Activated naive CD4-positive, alpha-beta T cell treated with anti-CD3 and anti-CD28 coated beads, Interleukin-2, amount 10 ng/mL, durations not matched to agents 7 days and 5 days (primary cell): Measurements from ENCODE around the gene CEPT1.

Experiments used
- CTCF ChIA-PET: fragments of 350-600 bp; sonication (Branson Sonifier 250); formaldehyde crosslinking; loops from one replicate; lab custom pipeline; 2021; ENCODE audit warnings: antibody characterized with exemption; lab: Charles Lee
- DNase-seq: peaks from one replicate; pipeline ENCODE4 v3.0.0-alpha.2; 2020
- H3K27ac Mint-ChIP-seq: one replicate; pipeline ENCODE4 v1.8.0; 2021; ENCODE audit warnings: mild to moderate bottlenecking, moderate library complexity, mixed read lengths
- H3K27me3 Mint-ChIP-seq: one replicate; pipeline ENCODE4 v1.8.0; 2021; ENCODE audit warnings: mild to moderate bottlenecking, mixed read lengths
- H3K36me3 Mint-ChIP-seq: one replicate; pipeline ENCODE4 v1.8.0; 2021; ENCODE audit warnings: mixed read lengths
- H3K4me1 Mint-ChIP-seq: one replicate; pipeline ENCODE4 v1.8.0; 2021; ENCODE audit warnings: mixed read lengths
- H3K4me3 Mint-ChIP-seq: one replicate; pipeline ENCODE4 v1.8.0; 2021; ENCODE audit warnings: mild to moderate bottlenecking, moderate library complexity, mixed read lengths
- H3K9me3 Mint-ChIP-seq: one replicate; pipeline ENCODE4 v1.8.0; 2021; ENCODE audit warnings: mixed read lengths

CEPT1 gene

GRCh38 chr1:111139324-111139955 is 583 bp upstream of the CEPT1 start:
- H3K4me3 Mint-ChIP-seq, result peak overlapping the region; percentile 99
- CTCF ChIA-PET, result interaction anchor here (0.7 to 1.4 kb wide), 3 partner anchors 59 to 608 kb away, joined by 3 to 4 read pairs (median 3); no protein-coding TSS in a partner anchor
- H3K9me3 Mint-ChIP-seq, result no peaks in the 10 kb centered on the region
- H3K27ac Mint-ChIP-seq, result peak overlapping the region; percentile 93
- DNase-seq, result peak; percentile 67
- peaks cover 46% of the 10 kb centered on the region for H3K36me3 Mint-ChIP-seq
- peaks cover 48% of the 10 kb centered on the region for H3K4me1 Mint-ChIP-seq
- H3K27me3 Mint-ChIP-seq, result no peaks in the 10 kb centered on the region

- peak overlapping the region; percentile 99 for H3K4me3 Mint-ChIP-seq
- no peaks in the 10 kb centered on the region for H3K9me3 Mint-ChIP-seq
- H3K36me3 Mint-ChIP-seq, result peaks cover 36% of the 10 kb centered on the region
- CTCF ChIA-PET, result interaction anchor here (0.9 to 2.0 kb wide), 2 partner anchors 83 to 110 kb away, joined by 3 to 7 read pairs; no protein-coding TSS in a partner anchor
- H3K27ac Mint-ChIP-seq, result peak overlapping the region; percentile 93
- DNase-seq, result no peak
- peaks cover 52% of the 10 kb centered on the region for H3K4me1 Mint-ChIP-seq
- no peaks in the 10 kb centered on the region for H3K27me3 Mint-ChIP-seq
Observed at GRCh38 chr1:111140680-111140967, 601 bp downstream of the CEPT1 start.

GRCh38 chr1:111141245-111142220 is 1.5 kb downstream of the CEPT1 start:
- no peak for DNase-seq
- Mint-ChIP-seq H3K36me3 (peaks cover 35% of the 10 kb centered on the region), H3K27ac (peak overlapping the region; percentile 93), H3K4me1 (peaks cover 59% of the 10 kb centered on the region), H3K27me3 (no peaks in the 10 kb centered on the region), H3K4me3 (peak overlapping the region; percentile 99), H3K9me3 (no peaks in the 10 kb centered on the region)
- CTCF ChIA-PET, result interaction anchor here (0.9 to 2.0 kb wide), 2 partner anchors 82 to 111 kb away, joined by 3 to 7 read pairs; no protein-coding TSS in a partner anchor

GRCh38 chr1:111142356-111142975 is 2.4 kb downstream of the CEPT1 start:
- CTCF ChIA-PET, result interaction anchor here (2.0 kb wide), 1 partner anchor 112 kb away, joined by 7 read pairs; no protein-coding TSS in a partner anchor
- H3K9me3 Mint-ChIP-seq, result no peaks in the 10 kb centered on the region
- DNase-seq, result no peak
- no peak overlapping the region for H3K4me3 Mint-ChIP-seq
- H3K27ac Mint-ChIP-seq, result no peak overlapping the region
- H3K27me3 Mint-ChIP-seq, result no peaks in the 10 kb centered on the region
- H3K36me3 Mint-ChIP-seq, result peaks cover 32% of the 10 kb centered on the region
- H3K4me1 Mint-ChIP-seq, result peaks cover 63% of the 10 kb centered on the region

GRCh38 chr1:111145542-111145941 is 5.5 kb downstream of the CEPT1 start:
- no peak for DNase-seq
- H3K27ac Mint-ChIP-seq, result no peak overlapping the region
- no peaks in the 10 kb centered on the region for H3K9me3 Mint-ChIP-seq
- peaks cover 59% of the 10 kb centered on the region for H3K4me1 Mint-ChIP-seq
- CTCF ChIA-PET, result interaction anchor here (0.6 kb wide), 1 partner anchor 331 kb away, joined by 3 read pairs; no protein-coding TSS in a partner anchor
- no peaks in the 10 kb centered on the region for H3K27me3 Mint-ChIP-seq
- H3K4me3 Mint-ChIP-seq, result no peak overlapping the region
- peaks cover 38% of the 10 kb centered on the region for H3K36me3 Mint-ChIP-seq

GRCh38 chr1:111145963-111146768 is 6.1 kb downstream of the CEPT1 start:
- no peaks in the 10 kb centered on the region for H3K9me3 Mint-ChIP-seq
- CTCF ChIA-PET, result interaction anchor here (0.6 kb wide), 1 partner anchor 330 kb away, joined by 3 read pairs; no protein-coding TSS in a partner anchor
- H3K4me1 Mint-ChIP-seq, result peaks cover 56% of the 10 kb centered on the region
- peaks cover 41% of the 10 kb centered on the region for H3K36me3 Mint-ChIP-seq
- peak overlapping the region; percentile 15 for H3K27ac Mint-ChIP-seq
- DNase-seq, result no peak
- no peak overlapping the region for H3K4me3 Mint-ChIP-seq
- H3K27me3 Mint-ChIP-seq, result no peaks in the 10 kb centered on the region

- DNase-seq, result no peak
- Mint-ChIP-seq H3K27ac (no peak overlapping the region), H3K27me3 (no peaks in the 10 kb centered on the region), H3K4me1 (peaks cover 58% of the 10 kb centered on the region), H3K9me3 (no peaks in the 10 kb centered on the region), H3K36me3 (peaks cover 57% of the 10 kb centered on the region), H3K4me3 (no peak overlapping the region)
- CTCF ChIA-PET, result interaction anchor here (0.6 kb wide), 1 partner anchor 37 kb away, joined by 4 read pairs; no protein-coding TSS in a partner anchor
Observed at GRCh38 chr1:111147948-111148347, 7.9 kb downstream of the CEPT1 start.

- H3K27ac Mint-ChIP-seq, result no peak overlapping the region
- H3K36me3 Mint-ChIP-seq, result peaks cover 62% of the 10 kb centered on the region
- CTCF ChIA-PET, result interaction anchor here (0.6 kb wide), 1 partner anchor 36 kb away, joined by 4 read pairs; no protein-coding TSS in a partner anchor
- no peak for DNase-seq
- peaks cover 58% of the 10 kb centered on the region for H3K4me1 Mint-ChIP-seq
- no peaks in the 10 kb centered on the region for H3K27me3 Mint-ChIP-seq
- H3K4me3 Mint-ChIP-seq, result no peak overlapping the region
- H3K9me3 Mint-ChIP-seq, result no peaks in the 10 kb centered on the region
Observed at GRCh38 chr1:111148376-111148881, 8.4 kb downstream of the CEPT1 start.

GRCh38 chr1:111151838-111152237 is 11.8 kb downstream of the CEPT1 start:
- Mint-ChIP-seq H3K27me3 (no peaks in the 10 kb centered on the region), H3K9me3 (no peaks in the 10 kb centered on the region), H3K4me3 (no peak overlapping the region), H3K4me1 (peaks cover 52% of the 10 kb centered on the region), H3K36me3 (peaks cover 74% of the 10 kb centered on the region), H3K27ac (no peak overlapping the region)
- CTCF ChIA-PET, result no interaction called here
- DNase-seq, result no peak

- DNase-seq, result no peak
- Mint-ChIP-seq H3K36me3 (peaks cover 67% of the 10 kb centered on the region), H3K27ac (no peak overlapping the region), H3K4me1 (peaks cover 37% of the 10 kb centered on the region), H3K4me3 (no peak overlapping the region), H3K9me3 (no peaks in the 10 kb centered on the region), H3K27me3 (no peaks in the 10 kb centered on the region)
- CTCF ChIA-PET, result interaction anchor here (0.7 kb wide), 1 partner anchor 297 kb away, joined by 3 read pairs; no protein-coding TSS in a partner anchor
Observed at GRCh38 chr1:111154021-111154999, 14.3 kb downstream of the CEPT1 start.

GRCh38 chr1:111157431-111157830 is 17.4 kb downstream of the CEPT1 start:
- peaks cover 21% of the 10 kb centered on the region for H3K4me1 Mint-ChIP-seq
- H3K36me3 Mint-ChIP-seq, result peaks cover 59% of the 10 kb centered on the region
- no peaks in the 10 kb centered on the region for H3K27me3 Mint-ChIP-seq
- no peak for DNase-seq
- CTCF ChIA-PET, result no interaction called here
- H3K27ac Mint-ChIP-seq, result no peak overlapping the region
- no peaks in the 10 kb centered on the region for H3K9me3 Mint-ChIP-seq
- H3K4me3 Mint-ChIP-seq, result no peak overlapping the region

GRCh38 chr1:111161843-111162487 is 21.9 kb downstream of the CEPT1 start:
- Mint-ChIP-seq H3K27me3 (no peaks in the 10 kb centered on the region), H3K4me1 (no peaks in the 10 kb centered on the region), H3K27ac (no peak overlapping the region), H3K9me3 (no peaks in the 10 kb centered on the region), H3K4me3 (no peak overlapping the region), H3K36me3 (peaks cover 33% of the 10 kb centered on the region)
- CTCF ChIA-PET, result no interaction called here
- no peak for DNase-seq
